Measurements from ENCODE around the gene CCDC178.
"Not testable (repeated sequence)": the region's sequence is repeated elsewhere in the genome, so short reads cannot be mapped to it uniquely, and the experiment has no call there.

Gene CCDC178

DNA sequence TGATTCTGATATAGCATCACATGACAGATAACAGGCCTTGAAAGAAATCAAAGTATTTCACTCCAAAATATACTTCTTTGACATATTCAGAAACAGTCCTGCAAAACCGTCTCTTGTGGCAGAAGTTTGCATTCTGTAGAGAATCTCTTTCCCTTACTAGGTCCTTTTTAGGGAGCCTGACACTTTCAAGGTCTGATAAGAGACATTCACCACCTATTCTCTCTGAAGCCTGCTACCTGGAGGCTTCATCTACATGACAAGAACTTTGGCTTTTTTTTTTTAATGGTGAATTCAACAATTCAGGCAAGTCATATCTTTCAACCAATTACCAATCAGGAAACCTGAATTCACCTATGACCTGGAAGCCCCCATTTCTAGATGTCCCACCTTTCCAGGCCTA is 83.8 kb downstream of the CCDC178 start:
- no peak for DNase-seq (ENCODE audit: extremely low read depth, low read depth)
- TF ChIP-seq, protein P1, sequence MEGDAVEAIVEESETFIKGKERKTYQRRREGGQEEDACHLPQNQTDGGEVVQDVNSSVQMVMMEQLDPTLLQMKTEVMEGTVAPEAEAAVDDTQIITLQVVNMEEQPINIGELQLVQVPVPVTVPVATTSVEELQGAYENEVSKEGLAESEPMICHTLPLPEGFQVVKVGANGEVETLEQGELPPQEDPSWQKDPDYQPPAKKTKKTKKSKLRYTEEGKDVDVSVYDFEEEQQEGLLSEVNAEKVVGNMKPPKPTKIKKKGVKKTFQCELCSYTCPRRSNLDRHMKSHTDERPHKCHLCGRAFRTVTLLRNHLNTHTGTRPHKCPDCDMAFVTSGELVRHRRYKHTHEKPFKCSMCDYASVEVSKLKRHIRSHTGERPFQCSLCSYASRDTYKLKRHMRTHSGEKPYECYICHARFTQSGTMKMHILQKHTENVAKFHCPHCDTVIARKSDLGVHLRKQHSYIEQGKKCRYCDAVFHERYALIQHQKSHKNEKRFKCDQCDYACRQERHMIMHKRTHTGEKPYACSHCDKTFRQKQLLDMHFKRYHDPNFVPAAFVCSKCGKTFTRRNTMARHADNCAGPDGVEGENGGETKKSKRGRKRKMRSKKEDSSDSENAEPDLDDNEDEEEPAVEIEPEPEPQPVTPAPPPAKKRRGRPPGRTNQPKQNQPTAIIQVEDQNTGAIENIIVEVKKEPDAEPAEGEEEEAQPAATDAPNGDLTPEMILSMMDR (IDR thresholded peaks at IDR 0.05; ENCODE audit: low read depth, low read length): no peak

GRCh38 chr18:33355756-33356155 is 84.8 kb downstream of the CCDC178 start:
- TF ChIP-seq, protein P1 (IDR thresholded peaks at IDR 0.05; ENCODE audit: low read depth, low read length): no peak
- DNase-seq (ENCODE audit: extremely low read depth, low read depth): no peak

- TF ChIP-seq, protein P1 (IDR thresholded peaks at IDR 0.05; ENCODE audit: low read depth, low read length): no peak
- DNase-seq (ENCODE audit: extremely low read depth, low read depth): no peak
Measured at GRCh38 chr18:33355263-33355662, 85.3 kb downstream of the CCDC178 start.

DNA sequence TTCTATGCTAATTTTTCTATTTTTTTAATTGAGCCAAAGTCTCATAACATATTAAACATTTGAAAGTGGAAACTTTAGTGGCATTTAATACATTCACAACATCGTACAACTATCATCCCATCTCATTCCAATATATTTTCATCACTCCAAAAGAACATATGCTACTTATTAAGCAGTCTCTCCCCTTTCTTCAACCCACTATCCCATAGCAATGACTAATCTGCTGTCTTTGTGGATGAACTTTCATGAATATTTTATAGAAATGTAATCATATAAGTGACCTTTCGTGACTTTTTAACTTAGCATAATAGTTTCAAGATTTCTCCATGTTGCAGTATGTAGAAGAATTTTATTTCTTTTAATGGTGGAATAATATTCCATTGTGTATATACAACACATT is 90.3 kb downstream of the CCDC178 start:
- DNase-seq (ENCODE audit: extremely low read depth, low read depth): no peak
- TF ChIP-seq, protein P1 (IDR thresholded peaks at IDR 0.05; ENCODE audit: low read depth, low read length): no peak

DNA sequence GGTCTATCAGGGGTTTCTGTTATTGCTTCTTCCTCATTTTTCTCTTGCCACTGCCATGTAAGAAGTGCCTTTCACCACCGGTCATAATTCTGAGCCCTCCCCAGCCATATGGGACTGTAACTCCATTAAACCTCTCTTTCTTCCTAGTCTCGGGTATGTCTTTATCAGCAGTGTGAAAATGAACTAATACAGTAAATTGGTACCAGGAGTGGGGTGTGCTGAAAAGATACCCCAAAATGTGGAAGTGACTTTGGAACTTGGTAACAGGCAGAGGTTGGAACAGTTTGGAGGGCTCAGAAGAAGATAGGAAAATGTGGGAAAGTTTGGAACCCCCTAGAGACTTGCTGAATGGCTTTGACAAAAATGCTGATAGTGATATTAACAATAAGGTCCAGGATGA is 100.8 kb downstream of the CCDC178 start:
- DNase-seq (ENCODE audit: extremely low read depth, low read depth): not testable (repeated sequence)

- TF ChIP-seq, protein P1 (IDR thresholded peaks at IDR 0.05; ENCODE audit: low read depth, low read length): no peak
- DNase-seq (ENCODE audit: extremely low read depth, low read depth): no peak
Measured at GRCh38 chr18:33334781-33335180, 105.7 kb downstream of the CCDC178 start.

DNA sequence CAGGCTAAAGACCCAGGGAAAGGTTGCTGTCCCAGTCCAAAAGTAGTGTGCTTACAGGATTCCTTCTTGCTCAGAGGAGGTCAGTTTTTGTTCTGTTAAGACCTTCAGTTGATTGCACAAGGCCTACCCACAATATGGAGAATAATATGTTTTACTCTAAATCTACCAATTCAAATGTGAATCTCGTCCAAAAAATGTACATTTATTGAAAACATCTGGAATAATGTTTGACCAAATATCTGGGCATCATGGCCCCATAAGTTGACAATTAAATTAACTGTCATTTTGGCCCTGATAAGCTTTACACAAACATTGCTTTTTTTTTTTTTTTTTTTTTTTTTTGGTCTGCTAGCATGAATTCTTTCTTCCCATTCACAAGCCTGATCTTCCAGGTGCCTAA is 109.8 kb downstream of the CCDC178 start:
- TF ChIP-seq, protein P1 (IDR thresholded peaks at IDR 0.05; ENCODE audit: low read depth, low read length): no peak
- DNase-seq (ENCODE audit: extremely low read depth, low read depth): no peak

DNA sequence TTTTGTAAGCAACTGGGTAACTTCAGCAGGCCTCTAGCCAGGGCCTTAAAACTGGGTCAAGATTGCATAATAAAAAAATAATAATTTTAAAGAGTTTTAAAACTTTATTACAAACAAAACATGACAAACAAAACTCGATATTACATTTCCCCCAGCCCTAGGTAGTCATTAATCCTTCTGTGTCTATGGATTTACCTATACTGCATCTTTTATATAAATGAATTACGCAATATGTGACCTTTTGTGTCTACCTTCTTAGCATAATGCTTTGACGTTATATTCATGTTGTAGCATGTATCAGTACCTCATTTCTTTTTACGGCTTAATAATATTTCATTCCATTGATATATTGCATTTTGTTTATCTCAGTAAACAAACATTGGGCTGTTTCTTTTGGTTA is 113.5 kb downstream of the CCDC178 start:
- TF ChIP-seq, protein P1 (IDR thresholded peaks at IDR 0.05; ENCODE audit: low read depth, low read length): no peak

More for the DNA sequence above, 113.5 kb downstream of the CCDC178 start:
- DNase-seq (ENCODE audit: extremely low read depth, low read depth): no peak
